Stimulated activated CD4-positive, alpha-beta T cell treated with anti-CD3 and anti-CD28 coated beads, Interleukin-2, amount 100 ng/mL, for 4 hours (primary cell): ENCODE measurements around the gene WFDC8.

Source experiments
- DNase-seq: peaks from one replicate; pipeline ENCODE4 v3.0.0-alpha.2; 2020; ENCODE audit warnings: low read depth

WFDC8 gene

DNA sequence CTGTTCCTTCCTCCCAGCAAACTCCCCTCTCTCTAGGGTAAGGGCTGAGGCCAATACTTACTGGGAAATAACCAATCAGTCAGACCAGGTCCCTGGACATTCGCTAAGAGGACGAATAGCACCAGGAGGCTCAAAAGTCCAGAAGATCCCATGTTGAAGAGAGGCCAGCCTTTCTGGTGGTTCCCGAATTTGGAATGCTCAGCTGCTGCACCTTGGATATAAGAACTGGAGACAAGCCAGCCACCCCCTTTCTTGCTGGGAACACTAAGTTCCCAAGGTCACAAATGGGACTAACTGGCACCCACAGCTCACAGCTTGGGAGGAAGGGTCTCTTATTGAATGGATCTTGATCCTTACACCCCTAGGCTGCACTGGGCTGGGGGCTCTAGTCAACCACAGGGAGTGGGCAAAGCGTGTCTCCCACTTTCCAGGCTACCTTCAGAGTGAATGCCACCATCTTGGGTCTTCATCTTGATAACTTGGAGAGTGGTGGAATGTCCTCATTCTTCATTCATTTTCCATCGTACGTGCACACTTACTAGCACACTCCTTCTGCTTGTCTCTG, 31.8 kb downstream of the WFDC8 start, which contains the start of gene EPPIN:
EPPIN (minus strand) TSS at position 196 of the 565 bp plus-strand sequence; CDS start at position 152, 44 bp downstream.
- no peak for DNase-seq

DNA sequence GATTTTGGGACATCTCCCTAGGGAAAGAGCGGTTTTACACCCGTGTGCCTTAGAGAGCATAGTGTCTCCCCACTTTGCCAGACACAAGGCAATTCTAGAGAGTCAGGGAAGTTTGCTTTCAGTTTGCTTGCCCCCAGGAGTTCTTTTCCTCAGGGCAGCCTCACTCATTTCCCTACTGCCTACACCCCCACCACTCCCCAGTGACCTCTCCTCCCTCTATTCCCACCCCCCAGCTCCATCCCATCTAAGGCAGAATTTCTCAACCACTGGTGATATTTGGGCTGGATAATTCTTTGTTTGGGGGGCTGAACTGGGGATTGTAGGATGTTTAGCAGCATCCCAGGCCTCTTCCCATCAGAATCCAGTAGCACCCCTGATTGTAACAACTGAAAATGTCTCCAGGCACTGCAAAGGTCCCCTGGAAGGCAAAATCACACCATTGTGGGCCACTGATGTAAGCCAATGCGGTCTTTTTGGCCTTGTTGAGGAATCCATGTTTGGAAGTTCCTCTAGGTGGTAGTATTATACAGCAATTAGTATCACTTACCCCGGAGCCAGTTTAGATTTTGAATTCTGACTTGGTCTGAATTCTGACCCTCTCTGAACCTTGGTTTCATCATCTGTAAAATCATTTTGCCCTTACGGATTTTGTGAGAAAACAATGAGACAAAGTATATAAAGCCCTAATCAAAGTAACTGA, 33.2 kb downstream of the WFDC8 start:
- DNase-seq: no peak

DNA sequence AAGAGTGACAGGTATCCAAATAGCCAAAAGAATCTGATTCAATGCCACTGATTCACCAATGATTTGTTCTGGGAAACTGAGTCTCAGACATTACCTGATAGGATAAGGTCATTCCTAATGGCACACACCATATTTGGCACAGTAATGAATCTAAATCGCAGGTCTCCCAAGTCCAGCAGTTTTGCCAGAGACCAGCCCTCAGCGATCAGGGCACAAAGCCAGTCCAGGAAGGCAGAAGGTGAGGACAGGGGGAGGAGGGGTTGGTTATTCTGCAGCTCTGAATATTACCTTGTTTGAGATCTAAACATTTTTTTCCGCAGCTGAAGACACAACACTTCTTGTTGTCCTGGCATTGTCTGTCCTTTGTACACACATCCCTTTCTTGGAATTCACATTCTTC, 33.7 kb downstream of the WFDC8 start:
- no peak for DNase-seq

DNA sequence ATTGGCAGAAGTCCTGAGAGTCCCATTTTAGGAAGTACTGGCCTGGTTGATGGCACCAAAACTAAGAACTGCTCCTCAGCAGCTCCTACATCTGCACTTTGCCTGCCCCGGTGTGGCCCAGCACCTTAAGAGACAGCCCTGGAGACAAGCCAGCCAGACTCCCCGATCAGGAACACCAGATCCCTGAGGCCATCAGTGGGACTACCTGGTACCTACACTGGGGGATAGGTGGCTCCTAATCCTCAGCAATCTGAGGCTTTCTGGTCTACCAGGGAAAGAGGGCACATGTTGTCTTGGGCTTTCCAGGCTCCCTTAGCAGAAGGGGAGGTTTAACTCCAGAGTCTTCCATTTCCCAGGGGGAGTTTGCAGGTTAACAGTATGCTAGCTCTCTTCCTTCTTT, 39.7 kb downstream of the WFDC8 start, which contains the start of gene WFDC6:
WFDC6 (minus strand) TSS at position 101 of the 400 bp plus-strand sequence; CDS start at position 26, 75 bp downstream.
- no peak for DNase-seq

DNA sequence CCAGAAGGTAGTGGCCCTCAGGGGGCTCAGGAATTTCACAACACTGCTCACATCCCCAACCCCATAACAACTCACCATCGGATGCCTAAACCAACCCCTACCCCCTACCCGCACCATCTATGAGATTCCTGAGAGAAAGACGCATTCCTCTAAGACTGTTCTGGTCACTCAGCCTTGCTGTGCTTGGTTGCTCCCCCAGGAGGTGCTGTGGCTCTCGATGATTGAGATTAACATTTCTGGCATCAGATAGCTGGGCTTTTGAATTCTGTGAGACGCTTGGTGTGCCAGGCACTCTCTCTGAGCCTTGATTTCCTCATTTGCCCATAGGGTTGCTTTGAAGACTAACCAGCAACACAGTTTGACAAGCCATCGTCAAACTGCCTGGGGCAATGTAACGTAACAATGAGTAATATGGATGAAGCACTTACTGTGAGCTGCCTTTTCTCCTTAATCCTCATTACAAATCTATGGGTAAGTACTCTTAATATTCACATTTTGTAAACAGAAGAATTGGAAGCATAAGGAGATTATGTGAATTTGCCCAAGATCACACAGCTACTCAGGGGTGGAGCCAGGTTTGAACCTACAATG, 40.8 kb downstream of the WFDC8 start:
- no peak for DNase-seq

DNA sequence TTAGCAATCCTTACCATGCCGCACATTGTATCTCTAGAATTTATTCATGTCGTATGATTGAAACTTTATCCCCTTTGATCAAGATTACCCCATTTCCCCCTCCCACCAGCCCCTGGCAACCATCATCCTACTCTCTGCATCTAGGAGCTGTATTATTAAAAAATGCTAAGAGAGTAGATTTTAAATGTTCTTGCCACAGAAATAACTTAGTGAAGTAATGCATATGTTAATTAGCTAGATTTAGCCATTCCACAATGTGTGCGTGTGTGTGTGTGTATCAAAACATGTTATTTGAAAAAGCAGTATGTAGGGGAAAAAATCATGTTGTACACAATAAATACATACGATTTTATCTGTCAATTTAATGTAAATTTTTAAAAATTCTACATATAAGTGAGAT, 51.8 kb downstream of the WFDC8 start:
- DNase-seq: no peak

DNA sequence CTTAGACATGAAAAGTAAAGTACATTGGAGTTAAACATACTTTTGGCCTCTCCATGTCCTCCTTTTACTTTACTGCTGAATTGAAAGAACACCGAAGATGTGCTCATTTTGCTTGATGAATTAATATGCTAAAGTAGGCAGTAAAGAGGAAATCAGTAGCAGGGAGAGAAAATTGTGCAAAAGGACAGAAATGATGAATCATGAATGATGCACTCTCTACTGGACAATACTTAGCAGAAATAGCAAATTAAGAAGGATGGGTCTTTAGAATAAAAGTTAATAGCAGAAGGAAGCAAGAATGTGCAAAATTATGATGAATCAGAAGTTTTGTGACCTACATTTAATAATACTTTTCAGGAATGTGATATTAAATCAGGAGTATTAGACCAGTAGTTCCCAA, 55.3 kb downstream of the WFDC8 start:
- no peak for DNase-seq

DNA sequence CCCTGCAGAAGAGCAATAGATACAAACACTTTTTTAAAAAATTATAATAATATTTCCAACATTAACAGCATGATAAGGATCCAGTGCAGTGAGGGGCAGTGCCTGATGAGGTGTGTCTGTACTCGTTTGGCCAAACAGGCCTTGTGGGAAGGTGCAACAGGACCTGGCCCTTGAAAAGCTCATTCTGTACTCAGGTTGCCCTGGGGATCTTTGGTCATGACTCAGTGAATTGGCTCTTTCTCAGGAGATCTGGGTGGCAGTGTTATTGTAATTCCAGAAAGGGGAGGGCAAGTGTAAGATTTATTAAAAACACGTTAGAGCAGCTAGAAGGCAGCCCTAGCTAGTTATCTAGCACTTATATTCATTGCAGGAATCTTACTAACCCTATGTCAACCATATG, 60.8 kb downstream of the WFDC8 start:
- no peak for DNase-seq

DNA sequence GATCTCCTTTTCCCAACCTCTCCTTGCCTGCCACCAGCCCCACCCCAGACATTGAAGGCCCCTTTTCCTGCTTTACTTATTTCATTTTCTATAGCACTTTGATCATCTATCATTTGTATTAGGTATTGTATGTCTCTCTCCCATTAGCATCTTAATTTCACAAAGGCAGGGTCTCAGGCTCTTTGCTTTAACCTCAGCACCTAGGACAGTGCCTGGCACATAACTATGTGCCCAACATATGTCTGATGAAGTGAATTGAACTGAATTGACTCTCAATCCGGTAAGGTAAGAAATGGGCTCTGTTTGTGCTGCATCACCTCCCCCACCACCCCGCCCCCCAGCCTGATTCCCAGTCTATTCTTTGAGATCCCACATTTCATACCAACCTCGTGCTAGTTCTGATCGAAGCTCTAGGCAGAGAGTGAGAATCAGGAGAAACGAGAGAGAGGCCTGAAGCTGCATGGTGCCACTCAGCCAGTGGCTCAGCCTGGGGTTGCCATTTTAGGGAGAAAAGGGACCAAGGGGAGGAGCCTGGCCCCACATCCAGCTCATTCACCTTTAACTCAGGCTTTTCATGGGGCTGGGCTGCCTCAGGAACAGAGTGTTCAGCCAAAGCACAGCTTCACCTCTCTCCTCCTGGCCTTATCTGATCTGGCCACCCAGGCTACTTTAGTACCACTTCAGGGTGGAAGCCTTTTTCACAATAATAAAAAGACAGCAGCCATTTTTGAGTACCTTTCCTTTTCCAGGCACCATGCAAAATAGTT, 63.8 kb downstream of the WFDC8 start, which contains the start of gene SPINT3:
SPINT3 (minus strand) TSS at position 476 of the 767 bp plus-strand sequence; CDS start at position 462, 14 bp downstream.
- DNase-seq: no peak

DNA sequence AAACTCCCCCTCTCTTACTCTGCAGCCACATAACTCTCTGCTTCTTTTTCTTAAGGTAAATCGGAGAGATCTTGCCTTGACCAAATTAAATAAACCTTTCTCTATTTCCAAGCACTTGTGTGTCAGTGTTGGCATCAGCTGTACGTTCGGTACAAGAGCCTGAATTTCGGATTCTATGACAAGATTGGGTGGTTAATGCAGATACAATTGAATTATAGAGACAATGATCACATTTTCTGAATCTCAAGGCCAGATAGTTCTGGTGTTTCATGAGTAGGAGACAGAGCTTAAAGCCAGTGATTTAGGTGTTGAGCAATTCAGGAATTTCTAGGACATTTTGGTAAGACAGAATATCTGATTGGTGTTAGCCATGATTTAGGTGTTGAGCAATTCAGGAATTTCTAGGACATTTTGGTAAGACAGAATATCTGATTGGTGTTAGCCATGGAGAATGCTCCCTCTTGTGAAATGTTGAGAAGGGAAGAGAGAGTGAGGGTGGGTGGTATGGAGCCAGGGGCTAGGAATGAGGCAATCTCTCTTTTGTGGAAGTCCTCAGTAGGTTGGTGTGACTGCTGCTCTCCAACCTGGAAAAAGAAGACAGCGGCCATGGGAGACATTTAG, 68.7 kb downstream of the WFDC8 start:
- no peak for DNase-seq

DNA sequence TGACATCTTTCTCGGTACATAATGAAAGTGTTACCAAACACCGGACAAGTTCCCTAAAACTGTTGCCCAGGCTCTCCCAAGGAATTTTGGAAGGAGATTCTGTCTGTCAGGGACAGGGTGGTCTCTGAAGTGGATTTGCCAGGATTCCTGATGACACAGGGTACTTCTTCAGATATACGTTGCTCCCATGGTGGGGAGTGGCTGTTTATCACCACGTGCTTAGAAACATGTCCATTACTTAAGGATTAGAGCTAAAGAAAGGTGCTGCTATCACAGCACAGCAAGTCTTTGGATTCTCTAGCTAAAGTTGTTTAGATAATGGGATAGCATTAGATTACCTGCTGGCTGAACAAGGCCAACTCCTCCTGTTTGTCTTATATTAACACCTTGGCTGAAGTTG, 70.0 kb downstream of the WFDC8 start:
- DNase-seq: no peak

DNA sequence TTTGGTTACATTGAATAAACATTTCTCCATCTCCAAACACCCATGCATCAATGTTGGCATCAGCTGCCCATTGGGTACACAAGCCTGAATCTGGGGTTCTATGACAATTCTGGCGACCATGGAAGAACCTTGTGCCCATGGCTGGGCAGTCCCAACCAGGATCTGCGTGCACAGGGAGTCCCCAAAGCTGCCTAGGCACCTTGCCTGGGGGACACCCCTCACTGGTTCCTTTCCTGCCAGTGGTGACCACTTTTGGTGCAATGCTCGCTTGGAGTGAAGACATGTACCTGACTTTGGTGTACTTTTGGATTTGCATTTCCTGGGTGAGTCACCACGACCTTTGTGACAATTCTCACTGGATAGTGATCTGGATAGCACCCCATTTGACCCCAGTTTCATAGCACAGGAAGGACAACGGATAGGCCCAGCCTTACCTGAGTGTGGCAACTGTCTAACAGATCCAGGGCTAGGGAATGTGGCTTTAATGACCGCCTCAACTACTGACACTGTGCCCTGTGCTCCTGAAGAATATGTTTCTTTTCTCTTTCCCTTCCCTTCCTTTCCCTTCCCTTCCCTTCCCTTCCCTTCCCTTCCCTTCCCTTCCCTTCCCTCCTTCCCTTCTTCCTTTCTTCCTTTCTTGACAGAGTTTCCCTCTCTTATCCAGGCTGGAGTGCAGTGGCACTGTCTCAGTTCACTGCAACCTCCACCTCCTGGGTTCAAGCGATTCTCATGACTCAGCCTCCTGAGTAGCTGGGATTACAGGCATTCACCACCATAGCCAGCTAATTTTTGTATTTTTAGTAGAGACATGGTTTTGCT, 70.8 kb downstream of the WFDC8 start:
- no peak for DNase-seq

DNA sequence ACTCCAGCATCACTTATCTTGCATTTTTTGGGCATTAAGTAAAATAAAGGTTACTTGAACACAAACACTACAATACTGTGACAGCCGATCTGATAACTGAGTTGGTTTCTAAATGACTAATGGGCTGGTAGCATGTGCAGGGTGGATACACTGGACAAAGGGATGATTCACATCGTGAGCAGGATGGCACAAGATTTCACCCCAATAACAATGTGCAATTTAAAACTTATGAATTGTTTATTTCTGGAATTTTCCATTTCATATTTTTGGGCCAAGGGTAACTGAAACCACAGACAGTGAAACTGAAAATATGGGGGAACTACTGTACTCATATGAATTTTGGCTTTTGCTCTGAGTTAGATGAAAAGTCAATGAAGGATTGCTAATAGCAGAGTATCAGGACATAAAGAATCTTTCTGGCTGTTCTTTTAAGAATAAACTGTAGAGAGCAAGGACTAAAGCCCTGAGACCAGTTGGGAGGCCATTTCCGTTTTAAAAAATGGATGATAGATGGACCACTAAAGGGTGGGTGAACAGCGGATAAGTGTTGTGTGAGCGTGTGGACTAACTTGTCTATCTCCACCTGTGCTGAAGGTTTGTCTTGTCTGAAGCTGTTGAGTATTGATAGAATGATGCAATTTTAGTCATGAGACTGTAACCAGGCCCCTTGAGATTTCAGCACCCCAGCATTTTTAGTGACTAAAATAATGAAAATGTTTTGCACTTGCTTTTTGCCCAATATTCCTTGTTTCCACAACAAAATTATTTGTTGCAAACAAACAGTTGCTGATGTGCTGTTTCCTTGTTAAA, 71.9 kb downstream of the WFDC8 start:
- DNase-seq: no peak

DNA sequence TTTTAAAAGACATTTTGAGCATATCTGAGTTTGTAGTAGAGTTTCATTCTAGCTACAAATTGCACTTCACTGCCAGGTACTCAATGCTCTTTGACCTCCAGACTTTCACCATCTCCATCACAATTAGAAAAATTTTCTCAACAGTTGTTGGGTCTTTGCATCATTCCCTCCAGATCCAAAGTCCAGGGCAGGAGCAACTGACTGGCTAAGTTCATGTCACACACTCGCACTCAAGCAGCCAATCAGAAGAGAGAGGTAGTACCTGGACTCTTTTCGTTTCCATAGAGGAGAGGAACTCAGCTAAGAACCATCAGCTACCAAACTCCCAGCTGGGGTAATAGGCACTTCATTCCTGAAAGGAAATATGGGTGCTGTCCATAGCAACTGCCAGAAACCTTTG, 72.7 kb downstream of the WFDC8 start:
- no peak for DNase-seq

DNA sequence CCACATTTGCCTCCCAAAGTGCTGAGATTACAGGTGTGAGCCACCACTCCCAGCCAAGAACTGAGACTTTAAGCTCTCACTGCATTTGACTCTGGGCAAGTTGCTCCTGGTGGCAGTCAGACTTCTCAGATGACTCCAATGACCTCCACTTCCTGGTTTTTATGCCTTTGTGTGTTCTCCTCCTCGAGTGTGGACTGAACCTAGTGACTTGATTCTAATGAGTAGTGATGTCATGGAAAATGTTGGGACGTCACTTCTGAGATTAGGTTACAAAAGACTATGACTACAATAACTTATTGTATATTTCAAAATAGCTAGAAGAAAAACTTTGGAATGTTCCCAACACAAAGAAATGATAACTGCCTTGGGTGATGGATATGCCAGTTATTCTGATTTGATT, 75.7 kb downstream of the WFDC8 start:
- DNase-seq: no peak

DNA sequence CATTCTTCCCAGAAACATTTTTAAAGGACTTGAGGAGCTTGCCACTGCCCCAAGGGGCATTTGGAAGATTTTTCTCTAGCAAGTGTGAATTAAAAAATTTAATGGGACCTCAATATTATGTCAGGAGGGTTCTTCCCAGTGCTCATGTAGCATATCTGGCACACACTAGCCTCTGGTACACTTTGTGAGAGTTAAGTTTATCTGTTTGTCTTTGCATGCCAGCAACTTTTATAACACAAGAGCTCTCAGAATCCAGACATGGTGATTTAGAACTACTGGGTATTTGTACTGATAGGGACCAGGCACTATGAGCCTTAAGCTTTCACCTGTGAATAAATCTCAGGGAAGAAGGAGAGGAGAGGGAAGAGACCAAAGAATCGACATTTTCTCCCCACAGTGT, 76.5 kb downstream of the WFDC8 start:
- DNase-seq: no peak
